Activated naive CD8-positive, alpha-beta T cell treated with anti-CD3 and anti-CD28 coated beads, Interleukin-2, amount 50 U/mL, for 24 hours (primary cell): Measurements from ENCODE around the gene RUSC2.
"Not testable (repeated sequence)": the region's sequence is repeated elsewhere in the genome, so short reads cannot be mapped to it uniquely, and the experiment has no call there.

Experiments
- ATAC-seq: fragments of 150-1000 bp; cut with Tn5 transposase; one replicate; pipeline ENCODE4 v1.10.0; 2021
- DNase-seq: peaks from one replicate; pipeline ENCODE4 v3.0.0; 2021
- H3K27ac Mint-ChIP-seq: one replicate; pipeline ENCODE4 v1.8.0; 2021; ENCODE audit warnings: mild to moderate bottlenecking, mixed read lengths
- H3K27me3 Mint-ChIP-seq: one replicate; pipeline ENCODE4 v1.8.0; 2021; ENCODE audit warnings: mixed read lengths
- H3K36me3 Mint-ChIP-seq: one replicate; pipeline ENCODE4 v1.8.0; 2021; ENCODE audit warnings: low read depth, mixed read lengths
- H3K4me1 Mint-ChIP-seq: one replicate; pipeline ENCODE4 v1.8.0; 2021; ENCODE audit warnings: mixed read lengths
- H3K4me3 Mint-ChIP-seq: one replicate; pipeline ENCODE4 v1.8.0; 2021; ENCODE audit warnings: mild to moderate bottlenecking, moderate library complexity, mixed read lengths
- H3K9me3 Mint-ChIP-seq: one replicate; pipeline ENCODE4 v1.8.0; 2021; ENCODE audit warnings: mixed read lengths

Gene RUSC2

DNA sequence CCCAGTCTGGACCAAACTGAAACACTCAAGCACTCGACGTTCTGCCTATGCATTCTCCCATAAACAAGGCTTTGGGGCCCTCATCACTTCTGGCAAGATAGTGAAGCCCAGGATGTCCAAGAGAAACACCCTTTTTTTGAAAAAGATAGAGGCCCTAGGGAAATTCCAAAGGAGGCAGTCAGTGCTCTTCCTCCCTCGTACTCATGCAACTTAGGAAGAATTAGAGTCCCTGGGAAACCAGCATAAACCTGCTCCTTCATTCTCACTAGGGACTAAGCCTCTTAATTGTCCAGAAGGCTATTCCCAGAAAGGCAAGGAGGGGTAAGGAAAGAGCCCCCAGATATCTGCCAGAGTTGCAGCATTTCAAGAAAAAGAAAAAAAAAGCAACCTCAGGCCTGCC lies 7.8 kb upstream of the RUSC2 start:
- Mint-ChIP-seq H3K36me3 (no peaks in the 10 kb centered on the region), H3K4me3 (no peak overlapping the region), H3K4me1 (no peaks in the 10 kb centered on the region), H3K27me3 (peaks cover 6% of the 10 kb centered on the region), H3K9me3 (no peaks in the 10 kb centered on the region), H3K27ac (no peak overlapping the region)
- DNase-seq (no peak), ATAC-seq (no peak)

DNA sequence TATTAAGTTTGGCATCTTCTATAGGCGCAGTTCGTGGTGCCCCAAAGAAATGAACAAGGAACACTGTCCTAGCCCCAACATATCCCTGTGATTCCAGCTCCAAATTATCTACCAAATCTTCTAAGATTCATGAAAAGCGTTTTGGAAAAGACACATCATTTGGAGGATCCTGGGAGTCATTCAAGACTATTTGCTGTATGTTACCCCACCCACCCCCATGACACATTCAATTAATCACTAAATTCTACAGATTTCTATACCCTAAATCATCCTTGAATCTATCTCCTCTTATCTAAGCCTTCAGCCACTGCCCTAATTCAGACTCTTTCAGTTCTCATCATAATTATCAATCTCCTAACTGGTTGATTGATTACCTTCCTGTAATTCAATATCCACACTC lies 5.5 kb upstream of the RUSC2 start:
- H3K36me3 Mint-ChIP-seq: peaks cover 3% of the 10 kb centered on the region
- H3K27me3 Mint-ChIP-seq: peaks cover 13% of the 10 kb centered on the region
- H3K4me3 Mint-ChIP-seq: no peak overlapping the region
- H3K4me1 Mint-ChIP-seq: peaks cover 5% of the 10 kb centered on the region
- no peak overlapping the region for H3K27ac Mint-ChIP-seq
- ATAC-seq (no peak), DNase-seq (no peak)
- peaks cover 3% of the 10 kb centered on the region for H3K9me3 Mint-ChIP-seq

GRCh38 chr9:35487081-35487480 lies 2.8 kb upstream of the RUSC2 start:
- Mint-ChIP-seq H3K27me3 (peaks cover 29% of the 10 kb centered on the region), H3K4me3 (no peak overlapping the region), H3K9me3 (peaks cover 3% of the 10 kb centered on the region), H3K4me1 (peaks cover 21% of the 10 kb centered on the region), H3K27ac (no peak overlapping the region), H3K36me3 (peaks cover 3% of the 10 kb centered on the region)
- DNase-seq: no peak
- ATAC-seq: no peak

GRCh38 chr9:35488021-35488420 lies 1.9 kb upstream of the RUSC2 start:
- Mint-ChIP-seq H3K9me3 (peaks cover 3% of the 10 kb centered on the region), H3K4me3 (no peak overlapping the region)

GRCh38 chr9:35488566-35489312 lies 1.2 kb upstream of the RUSC2 start:
- H3K27me3 Mint-ChIP-seq: peaks cover 32% of the 10 kb centered on the region
- no peak for DNase-seq
- H3K9me3 Mint-ChIP-seq: peaks cover 7% of the 10 kb centered on the region
- no peak for ATAC-seq
- peak overlapping the region; percentile 51 for H3K4me3 Mint-ChIP-seq
- peaks cover 29% of the 10 kb centered on the region for H3K4me1 Mint-ChIP-seq
- H3K36me3 Mint-ChIP-seq: peaks cover 3% of the 10 kb centered on the region
- no peak overlapping the region for H3K27ac Mint-ChIP-seq

More at GRCh38 chr9:35488021-35488420, 1.9 kb upstream of the RUSC2 start:
- ATAC-seq (no peak), DNase-seq (no peak)
- peaks cover 32% of the 10 kb centered on the region for H3K27me3 Mint-ChIP-seq
- H3K27ac Mint-ChIP-seq: no peak overlapping the region
- peaks cover 3% of the 10 kb centered on the region for H3K36me3 Mint-ChIP-seq
- H3K4me1 Mint-ChIP-seq: peaks cover 28% of the 10 kb centered on the region

- peak overlapping the region; percentile 59 for H3K27ac Mint-ChIP-seq
- peaks cover 32% of the 10 kb centered on the region for H3K27me3 Mint-ChIP-seq
- peaks cover 3% of the 10 kb centered on the region for H3K36me3 Mint-ChIP-seq
- peaks cover 7% of the 10 kb centered on the region for H3K9me3 Mint-ChIP-seq
- peak overlapping the region; percentile 78 for H3K4me3 Mint-ChIP-seq
- peaks cover 31% of the 10 kb centered on the region for H3K4me1 Mint-ChIP-seq
- DNase-seq: no peak
- peak; percentile 15 for ATAC-seq
These were observed 421 bp downstream of the RUSC2 start for GRCh38 chr9:35490155-35490909.

DNA sequence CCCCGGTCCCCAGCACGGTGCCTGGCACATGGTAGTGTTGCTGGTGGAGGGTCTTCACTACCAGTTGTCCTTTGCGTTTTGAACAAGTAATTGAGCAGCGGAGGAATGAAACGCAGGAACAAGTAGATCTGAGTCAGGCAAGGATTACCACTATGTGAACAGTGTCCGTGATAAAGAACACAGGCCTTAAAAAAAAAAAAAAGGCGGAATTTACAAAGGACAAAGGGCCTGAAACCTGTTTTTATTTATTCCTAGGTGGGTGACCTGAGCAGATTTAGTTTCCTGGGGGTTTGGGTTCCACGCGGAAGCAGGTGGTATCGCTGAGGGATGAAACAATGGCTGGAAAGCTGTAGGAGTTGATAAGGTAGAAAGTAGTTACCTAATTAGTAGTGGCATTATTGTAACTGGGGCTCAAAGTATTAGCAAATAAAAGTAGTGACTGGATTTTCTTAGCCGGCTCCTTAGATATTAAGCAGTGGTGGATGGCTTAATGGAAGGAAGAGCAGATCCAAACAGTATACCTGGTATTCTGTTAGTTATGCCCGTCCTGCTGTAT lies 1.1 kb downstream of the RUSC2 start:
- peaks cover 37% of the 10 kb centered on the region for H3K4me1 Mint-ChIP-seq
- DNase-seq: no peak
- peaks cover 7% of the 10 kb centered on the region for H3K9me3 Mint-ChIP-seq
- H3K4me3 Mint-ChIP-seq: peak overlapping the region; percentile 78
- no peak overlapping the region for H3K27ac Mint-ChIP-seq
- H3K36me3 Mint-ChIP-seq: peaks cover 3% of the 10 kb centered on the region
- peaks cover 32% of the 10 kb centered on the region for H3K27me3 Mint-ChIP-seq
- no peak for ATAC-seq

- not testable (repeated sequence) for ATAC-seq, H3K27ac Mint-ChIP-seq, DNase-seq, H3K36me3 Mint-ChIP-seq, H3K4me3 Mint-ChIP-seq
- H3K9me3 Mint-ChIP-seq: peaks cover 11% of the 10 kb centered on the region
- H3K4me1 Mint-ChIP-seq: peaks cover 38% of the 10 kb centered on the region
- peaks cover 28% of the 10 kb centered on the region for H3K27me3 Mint-ChIP-seq
These were observed 3.2 kb downstream of the RUSC2 start for GRCh38 chr9:35493119-35493518.

DNA sequence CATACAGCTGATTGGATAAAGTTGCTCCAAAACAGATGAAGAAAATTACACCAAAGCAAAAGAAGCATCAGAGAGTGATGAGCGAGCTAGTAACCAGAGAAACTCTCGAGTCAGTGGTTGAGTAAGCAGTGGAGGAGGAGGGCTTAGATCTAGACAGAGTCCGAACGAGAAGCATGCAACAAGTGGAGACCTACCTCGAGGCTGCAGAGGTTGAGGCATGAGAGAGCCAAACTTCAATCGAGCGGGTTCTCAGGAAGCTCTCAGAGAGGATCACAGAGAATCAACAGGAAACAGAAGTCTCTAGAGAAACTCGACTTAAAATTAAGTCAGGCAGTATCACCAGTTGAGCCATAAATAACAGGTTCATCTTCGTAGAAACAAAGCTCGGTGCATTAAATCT lies 6.1 kb downstream of the RUSC2 start:
- Mint-ChIP-seq H3K9me3 (peaks cover 25% of the 10 kb centered on the region), H3K4me1 (peaks cover 28% of the 10 kb centered on the region), H3K27me3 (peaks cover 11% of the 10 kb centered on the region), H3K4me3 (no peak overlapping the region), H3K27ac (no peak overlapping the region), H3K36me3 (no peaks in the 10 kb centered on the region)
- ATAC-seq (peak; percentile 37), DNase-seq (no peak)

DNA sequence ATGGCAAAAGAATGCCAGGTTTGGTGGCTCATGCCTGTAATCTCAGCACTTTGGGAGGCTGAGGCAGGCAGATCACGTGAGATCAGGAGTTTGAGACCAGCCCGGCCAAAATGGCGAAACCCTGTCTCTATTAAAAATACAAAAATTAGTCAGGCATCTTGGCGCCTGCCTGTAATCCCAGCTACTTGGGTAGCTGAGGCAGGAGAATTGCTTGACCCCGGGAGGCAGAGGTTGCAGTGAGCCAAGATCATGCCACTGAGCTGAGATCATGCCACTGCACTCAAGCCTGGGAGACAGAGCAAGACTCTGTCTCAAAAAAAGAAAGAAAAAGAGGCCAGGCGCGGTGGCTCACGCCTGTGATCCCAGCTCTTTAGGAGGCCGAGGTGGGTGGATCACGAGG lies 8.3 kb downstream of the RUSC2 start:
- not testable (repeated sequence) for ATAC-seq, H3K36me3 Mint-ChIP-seq, H3K27me3 Mint-ChIP-seq, H3K27ac Mint-ChIP-seq, H3K4me3 Mint-ChIP-seq, DNase-seq
- H3K4me1 Mint-ChIP-seq: peaks cover 13% of the 10 kb centered on the region
- H3K9me3 Mint-ChIP-seq: peaks cover 23% of the 10 kb centered on the region

GRCh38 chr9:35499029-35499700 lies 9.3 kb downstream of the RUSC2 start:
- Mint-ChIP-seq H3K9me3 (peaks cover 21% of the 10 kb centered on the region), H3K4me1 (peaks cover 13% of the 10 kb centered on the region), H3K4me3 (no peak overlapping the region)

GRCh38 chr9:35499701-35500030 lies 9.8 kb downstream of the RUSC2 start:
- H3K4me3 Mint-ChIP-seq: no peak overlapping the region
- peaks cover 13% of the 10 kb centered on the region for H3K4me1 Mint-ChIP-seq
- H3K9me3 Mint-ChIP-seq: peaks cover 21% of the 10 kb centered on the region
- no peaks in the 10 kb centered on the region for H3K27me3 Mint-ChIP-seq
- H3K36me3 Mint-ChIP-seq: no peaks in the 10 kb centered on the region
- DNase-seq (no peak), ATAC-seq (no peak)
- no peak overlapping the region for H3K27ac Mint-ChIP-seq

More at GRCh38 chr9:35499029-35499700, 9.3 kb downstream of the RUSC2 start:
- H3K27ac Mint-ChIP-seq: no peak overlapping the region
- no peak for DNase-seq
- H3K36me3 Mint-ChIP-seq: no peaks in the 10 kb centered on the region
- no peaks in the 10 kb centered on the region for H3K27me3 Mint-ChIP-seq
- no peak for ATAC-seq

GRCh38 chr9:35500130-35500748 lies 10.3 kb downstream of the RUSC2 start:
- DNase-seq (no peak), ATAC-seq (peak; percentile 33)
- Mint-ChIP-seq H3K9me3 (peaks cover 21% of the 10 kb centered on the region), H3K4me3 (no peak overlapping the region), H3K4me1 (peaks cover 12% of the 10 kb centered on the region), H3K27me3 (no peaks in the 10 kb centered on the region), H3K36me3 (no peaks in the 10 kb centered on the region), H3K27ac (no peak overlapping the region)

DNA sequence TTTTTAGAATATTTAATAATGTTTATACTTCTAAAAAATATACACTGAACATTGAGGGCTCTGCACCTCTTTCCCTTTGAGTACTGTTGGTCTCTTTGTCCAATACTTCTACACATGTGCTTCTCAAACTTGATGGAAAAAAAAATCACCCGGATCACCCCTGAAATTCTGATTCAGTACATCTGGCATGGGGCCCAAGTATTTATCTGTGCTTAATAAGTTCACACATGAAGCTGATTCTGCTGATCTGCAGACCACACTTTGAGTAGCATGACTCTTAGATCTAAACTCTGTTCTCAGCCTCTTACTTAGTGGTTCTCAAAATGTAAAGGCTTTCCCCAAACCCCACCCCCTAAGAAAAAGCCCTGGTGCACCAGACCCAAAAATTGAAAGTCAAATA lies 12.0 kb downstream of the RUSC2 start:
- Mint-ChIP-seq H3K9me3 (peaks cover 21% of the 10 kb centered on the region), H3K27ac (no peak overlapping the region), H3K4me1 (peaks cover 4% of the 10 kb centered on the region), H3K27me3 (peaks cover 3% of the 10 kb centered on the region), H3K4me3 (no peak overlapping the region), H3K36me3 (no peaks in the 10 kb centered on the region)
- no peak for DNase-seq
- no peak for ATAC-seq
